ENCODE measurements around the gene CFH.
"Not testable (repeated sequence)": the region's sequence is repeated elsewhere in the genome, so short reads cannot be mapped to it uniquely, and the experiment has no call there.

Gene CFH

GRCh38 chr1:196651637-196652215, at the start of gene CFH:
Gene CFH, plus strand, starts transcription at chr1:196652043. Its CDS starts 75 bp downstream, at chr1:196652118.
- DNase-seq (ENCODE audit: low read depth in 2 of 2) = no peak

- DNase-seq (ENCODE audit: low read depth in 2 of 2) = no peak
Observed at GRCh38 chr1:196603651-196604050, 48.2 kb upstream of the CFH start.

- DNase-seq (ENCODE audit: low read depth in 2 of 2) = no peak
Observed at GRCh38 chr1:196607981-196608380, 43.9 kb upstream of the CFH start.

- no peak for DNase-seq (ENCODE audit: low read depth in 2 of 2)
Observed at GRCh38 chr1:196608390-196609369, 43.2 kb upstream of the CFH start, which contains the start of gene KCNT2. Gene KCNT2, minus strand, starts transcription at chr1:196608440. Its CDS starts 131 bp downstream, at chr1:196608309.

GRCh38 chr1:196609370-196609737, 42.5 kb upstream of the CFH start:
- no peak for DNase-seq (ENCODE audit: low read depth in 2 of 2)

- DNase-seq (ENCODE audit: low read depth in 2 of 2) = no peak
Observed at GRCh38 chr1:196611873-196612272, 40.0 kb upstream of the CFH start.

- DNase-seq (ENCODE audit: low read depth in 2 of 2) = no peak
Observed at GRCh38 chr1:196619721-196620120, 32.1 kb upstream of the CFH start.

GRCh38 chr1:196623079-196623478, 28.8 kb upstream of the CFH start:
- no peak for DNase-seq (ENCODE audit: low read depth in 2 of 2)

- DNase-seq (ENCODE audit: low read depth in 2 of 2) = no peak
Observed at GRCh38 chr1:196628838-196629237, 23.0 kb upstream of the CFH start.

GRCh38 chr1:196637606-196638005, 14.2 kb upstream of the CFH start:
- DNase-seq (ENCODE audit: low read depth in 2 of 2) = no peak

- DNase-seq (ENCODE audit: low read depth in 2 of 2) = no peak
Observed at GRCh38 chr1:196638466-196638865, 13.4 kb upstream of the CFH start.

GRCh38 chr1:196639291-196639690, 12.6 kb upstream of the CFH start:
- not testable (repeated sequence) for DNase-seq (ENCODE audit: low read depth in 2 of 2)

- DNase-seq (ENCODE audit: low read depth in 2 of 2) = no peak
Observed at GRCh38 chr1:196640976-196641375, 10.9 kb upstream of the CFH start.

- DNase-seq (ENCODE audit: low read depth in 2 of 2) = no peak
Observed at GRCh38 chr1:196649990-196650389, 1.9 kb upstream of the CFH start.

GRCh38 chr1:196650403-196650802, 1.4 kb upstream of the CFH start:
- no peak for DNase-seq (ENCODE audit: low read depth in 2 of 2)

- DNase-seq (ENCODE audit: low read depth in 2 of 2) = no peak
Observed at GRCh38 chr1:196651079-196651478, 764 bp upstream of the CFH start.

GRCh38 chr1:196654271-196654670, 2.4 kb downstream of the CFH start:
- DNase-seq (ENCODE audit: low read depth in 2 of 2) = no peak

GRCh38 chr1:196655071-196655470, 3.2 kb downstream of the CFH start:
- DNase-seq (ENCODE audit: low read depth in 2 of 2) = no peak

GRCh38 chr1:196655494-196655893, 3.7 kb downstream of the CFH start:
- DNase-seq (ENCODE audit: low read depth in 2 of 2) = no peak

GRCh38 chr1:196659471-196659870, 7.6 kb downstream of the CFH start:
- DNase-seq (ENCODE audit: low read depth in 2 of 2) = no peak

- DNase-seq (ENCODE audit: low read depth in 2 of 2) = no peak
Observed at GRCh38 chr1:196660272-196660671, 8.4 kb downstream of the CFH start.

GRCh38 chr1:196660852-196661251, 9.0 kb downstream of the CFH start:
- no peak for DNase-seq (ENCODE audit: low read depth in 2 of 2)

GRCh38 chr1:196661345-196661744, 9.5 kb downstream of the CFH start:
- DNase-seq (ENCODE audit: low read depth in 2 of 2) = no peak

Measured in stimulated activated CD8-positive, alpha-beta memory T cell treated with anti-CD3 and anti-CD28 coated beads, Interleukin-2, amount 100 ng/mL, for 48 hours (primary cell).